Trophoblast cell (in vitro differentiated cells and primary cell): ENCODE measurements around the gene SORD.
"Not testable (repeated sequence)": the region's sequence is repeated elsewhere in the genome, so short reads cannot be mapped to it uniquely, and the experiment has no call there.

Source experiments
- DNase-seq, 2 donors: peaks; one replicate each; pipeline ENCODE4 v3.0.0-alpha.2; 2016
- H2AFZ ChIP-seq: 2 replicates; pipeline ENCODE4 v1.6.1; 2013; ENCODE audit warnings: low read length, moderate library complexity, mild to moderate bottlenecking; ENCODE audit not compliant: insufficient read depth, poor library complexity
- H2AK5ac ChIP-seq: 2 replicates; pipeline ENCODE4 v1.6.1; 2013; ENCODE audit warnings: mild to moderate bottlenecking, low read length
- H2BK120ac ChIP-seq: 2 replicates; pipeline ENCODE4 v1.6.1; 2013; ENCODE audit warnings: low read length, mild to moderate bottlenecking, moderate library complexity; ENCODE audit not compliant: insufficient read depth, poor library complexity
- H2BK12ac ChIP-seq: 2 replicates; pipeline ENCODE4 v1.6.1; 2013; ENCODE audit warnings: mild to moderate bottlenecking, low read length, moderate library complexity
- H2BK5ac ChIP-seq: 2 replicates; pipeline ENCODE4 v1.6.1; 2013; ENCODE audit warnings: low read length, low read depth, moderate library complexity, mild to moderate bottlenecking; ENCODE audit not compliant: poor library complexity
- H3K14ac ChIP-seq: 2 replicates; pipeline ENCODE4 v1.6.1; 2013; ENCODE audit warnings: mild to moderate bottlenecking, low read length
- H3K18ac ChIP-seq: 2 replicates; pipeline ENCODE4 v1.6.1; 2013; ENCODE audit warnings: mild to moderate bottlenecking, low read length
- H3K23ac ChIP-seq: 2 replicates; pipeline ENCODE4 v1.6.1; 2013; ENCODE audit warnings: low read length
- H3K27ac ChIP-seq: 2 replicates; pipeline ENCODE4 v1.5.1; 2013; ENCODE audit warnings: low read depth, mild to moderate bottlenecking, inconsistent platforms, low read length, moderate library complexity
- H3K27me3 ChIP-seq: 2 replicates; pipeline ENCODE4 v1.6.1; 2013; ENCODE audit warnings: inconsistent platforms, mild to moderate bottlenecking, low read length, moderate library complexity; ENCODE audit not compliant: insufficient read depth
- H3K36me3 ChIP-seq, 2 experiments: 1 replicate in 1 of 2; 2 replicates in 1 of 2; pipeline ENCODE4 v1.6.1; 2013; ENCODE audit warnings: low read length in 2 of 2, mild to moderate bottlenecking in 2 of 2, moderate library complexity in 1 of 2; ENCODE audit not compliant: insufficient read depth in 2 of 2, control insufficient read depth in 1 of 2
- H3K4ac ChIP-seq: 2 replicates; pipeline ENCODE4 v1.6.1; 2013; ENCODE audit warnings: low read depth, mild to moderate bottlenecking, low read length, moderate library complexity
- H3K4me1 ChIP-seq, 2 experiments: 1 replicate in 1 of 2; 2 replicates in 1 of 2; pipeline ENCODE4 v1.6.1; 2013; ENCODE audit warnings: low read length in 2 of 2, mild to moderate bottlenecking in 2 of 2, moderate library complexity in 1 of 2; ENCODE audit not compliant: insufficient read depth in 2 of 2, control insufficient read depth in 1 of 2
- H3K4me2 ChIP-seq: 2 replicates; pipeline ENCODE4 v1.6.1; 2013; ENCODE audit warnings: inconsistent platforms, mild to moderate bottlenecking, low read length, moderate library complexity
- H3K4me3 ChIP-seq: 2 replicates; pipeline ENCODE4 v1.5.1; 2013; ENCODE audit warnings: mild to moderate bottlenecking, low read depth, low read length, inconsistent platforms
- H3K79me1 ChIP-seq: one replicate; pipeline ENCODE4 v1.6.1; 2013; ENCODE audit warnings: low read length
- H3K79me2 ChIP-seq: 2 replicates; pipeline ENCODE4 v1.6.1; 2013; ENCODE audit warnings: low read length, mild to moderate bottlenecking; ENCODE audit not compliant: control insufficient read depth, insufficient read depth, poor library complexity
- H3K9ac ChIP-seq: 2 replicates; pipeline ENCODE4 v1.6.1; 2013; ENCODE audit warnings: mild to moderate bottlenecking, low read length
- H3K9me3 ChIP-seq: 2 replicates; pipeline ENCODE4 v1.6.1; 2013; ENCODE audit warnings: low read depth, mild to moderate bottlenecking, control low read depth, inconsistent platforms, low read length; ENCODE audit not compliant: insufficient read depth
- H4K12ac ChIP-seq: 2 replicates; pipeline ENCODE4 v1.6.1; 2013; ENCODE audit warnings: low read depth, mild to moderate bottlenecking, low read length, moderate library complexity
- H4K8ac ChIP-seq: 2 replicates; pipeline ENCODE4 v1.6.1; 2013; ENCODE audit warnings: low read depth, mild to moderate bottlenecking, low read length, moderate library complexity
- H4K91ac ChIP-seq: one replicate; pipeline ENCODE4 v1.6.1; 2013; ENCODE audit warnings: low read depth, mild to moderate bottlenecking, low read length, moderate library complexity
- WGBS: extraction: QIAGEN DNeasy Blood & Tissue Kit; methylation state at CpG from one replicate; pipeline ENCODE4 v1.1.7; 2013; ENCODE audit warnings: missing lambda C conversion rate; ENCODE audit not compliant: insufficient read length, insufficient coverage; ENCODE audit errors: extremely low coverage; 5-methylcytosine and 5-hydroxymethylcytosine counted together

Gene SORD

DNA sequence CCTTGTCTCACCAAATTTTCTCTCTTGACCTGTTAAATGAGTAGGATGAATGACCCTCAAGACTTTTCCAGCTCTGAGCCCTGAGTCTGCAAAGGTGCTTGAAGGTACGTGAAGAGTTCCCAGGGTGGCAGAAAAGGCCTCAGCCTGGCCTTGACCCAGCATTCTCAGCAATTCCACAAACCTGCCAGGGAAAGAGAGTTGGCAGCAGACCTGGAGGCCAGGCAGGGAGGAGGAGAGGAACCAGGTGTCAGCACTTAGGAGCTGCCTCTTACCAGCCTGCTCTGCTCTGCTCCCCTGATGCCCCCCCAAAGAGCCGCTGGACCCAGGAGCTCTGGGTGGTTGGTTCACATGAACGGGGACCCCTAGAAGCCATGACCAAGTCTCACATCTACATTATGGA lies 57.6 kb downstream of the SORD start:
- not testable (repeated sequence) for H3K4me2 ChIP-seq, DNase-seq, H3K79me2 ChIP-seq, H3K9me3 ChIP-seq, H3K79me1 ChIP-seq, H3K18ac ChIP-seq, H3K9ac ChIP-seq, H3K4me3 ChIP-seq, H2AFZ ChIP-seq, H2BK5ac ChIP-seq, H2BK120ac ChIP-seq, H3K14ac ChIP-seq, H4K8ac ChIP-seq, H2AK5ac ChIP-seq, H3K23ac ChIP-seq, H2BK12ac ChIP-seq, H4K91ac ChIP-seq, H3K36me3 ChIP-seq, H3K4me1 ChIP-seq, H3K27ac ChIP-seq, H3K27me3 ChIP-seq, H4K12ac ChIP-seq, H3K4ac ChIP-seq
- no CpG with 5 or more reads among the region's 3 CpGs for WGBS

DNA sequence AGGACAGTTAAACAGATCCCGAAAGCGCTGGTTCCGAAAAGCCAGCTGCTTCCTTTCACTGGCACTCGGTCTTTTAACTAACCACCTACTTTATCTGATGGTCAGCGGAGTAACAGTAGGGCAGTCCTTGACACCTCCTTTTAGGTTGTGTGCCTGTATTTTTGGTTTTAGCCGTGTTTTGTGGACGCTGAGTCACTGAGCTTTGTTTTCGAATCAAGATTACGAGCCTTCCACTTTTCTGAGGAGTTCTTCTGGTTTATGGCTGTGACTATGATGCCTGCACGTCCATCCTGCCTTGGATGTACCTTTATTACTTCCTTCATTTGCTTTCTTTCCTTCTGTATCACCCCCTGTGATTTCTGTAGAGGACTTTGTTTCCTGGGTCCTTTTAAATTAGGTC lies 59.4 kb downstream of the SORD start:
- H3K4me3 ChIP-seq, H2AK5ac ChIP-seq, DNase-seq, H3K4ac ChIP-seq, H3K9ac ChIP-seq, H4K91ac ChIP-seq, H4K12ac ChIP-seq, H3K27me3 ChIP-seq, H2AFZ ChIP-seq, H4K8ac ChIP-seq, H3K27ac ChIP-seq, H3K9me3 ChIP-seq, H3K79me1 ChIP-seq, H2BK5ac ChIP-seq, H3K4me2 ChIP-seq, H3K36me3 ChIP-seq, H3K14ac ChIP-seq, H3K79me2 ChIP-seq, H3K4me1 ChIP-seq, H2BK12ac ChIP-seq, H3K18ac ChIP-seq, H3K23ac ChIP-seq, H2BK120ac ChIP-seq: not testable (repeated sequence)
- no CpG with 5 or more reads among the region's 10 CpGs for WGBS

DNA sequence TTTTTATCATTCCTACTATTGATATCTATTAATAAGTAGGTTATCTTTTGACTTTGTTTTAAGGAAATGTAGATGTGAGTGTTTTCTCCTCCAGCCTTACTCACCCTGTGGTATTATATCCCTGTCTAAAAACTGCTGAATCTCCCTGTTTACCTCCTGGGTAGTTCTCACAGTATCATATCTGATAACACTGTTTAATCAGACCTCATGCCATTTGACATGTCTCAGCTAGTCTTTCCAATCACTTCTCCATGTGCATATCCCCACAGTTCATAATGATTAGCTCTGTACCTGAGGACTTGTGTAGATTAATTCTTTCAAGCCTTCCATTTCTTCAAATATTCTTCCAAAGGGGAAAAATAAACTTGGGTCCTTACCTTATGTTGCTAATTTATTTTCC lies 60.2 kb downstream of the SORD start:
- H2AK5ac ChIP-seq: no peak overlapping the region
- H4K12ac ChIP-seq: no peak overlapping the region
- H4K8ac ChIP-seq: no peak overlapping the region
- no peak overlapping the region for H3K18ac ChIP-seq
- H3K4me3 ChIP-seq: no peak overlapping the region
- H2AFZ ChIP-seq: no peak overlapping the region
- H3K4ac ChIP-seq: no peak overlapping the region
- H3K4me1 ChIP-seq: no peaks in the 10 kb centered on the region
- H3K9ac ChIP-seq: no peak overlapping the region
- no peaks in the 10 kb centered on the region for H3K27me3 ChIP-seq
- no peak overlapping the region for H2BK5ac ChIP-seq
- no peaks in the 10 kb centered on the region for H3K79me1 ChIP-seq
- no peak overlapping the region for H2BK12ac ChIP-seq
- no peaks in the 10 kb centered on the region for H3K79me2 ChIP-seq
- H3K9me3 ChIP-seq: no peaks in the 10 kb centered on the region
- no peaks in the 10 kb centered on the region for H3K36me3 ChIP-seq
- no peak overlapping the region for H3K27ac ChIP-seq
- H2BK120ac ChIP-seq: no peak overlapping the region
- no peak overlapping the region for H3K14ac ChIP-seq
- no peak overlapping the region for H4K91ac ChIP-seq
- no peak overlapping the region for H3K4me2 ChIP-seq
- no peak for DNase-seq
- no peak overlapping the region for H3K23ac ChIP-seq

DNA sequence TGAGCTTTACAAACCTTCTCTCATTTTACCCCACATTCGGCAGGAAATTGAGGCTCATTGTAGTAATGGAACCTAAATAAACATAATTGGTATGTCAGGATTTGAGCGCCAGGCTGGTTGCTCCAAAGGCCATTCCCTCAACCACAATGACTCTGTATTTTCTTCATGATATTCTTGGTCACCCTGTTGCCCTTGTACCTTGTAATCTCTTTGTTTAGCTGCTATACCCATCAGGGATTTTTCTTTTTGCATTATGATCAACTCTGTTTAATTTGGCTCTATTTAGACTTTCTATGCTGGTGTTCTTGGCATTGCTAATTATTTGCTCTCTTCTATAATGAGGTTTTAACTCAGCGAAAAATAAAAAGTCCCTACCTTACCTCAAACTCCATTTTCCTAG lies 61.2 kb downstream of the SORD start:
- Histone ChIP-seq H3K36me3 (no peaks in the 10 kb centered on the region), H3K23ac (no peak overlapping the region), H3K18ac (no peak overlapping the region), H3K27ac (no peak overlapping the region), H2BK120ac (no peak overlapping the region), H3K79me1 (no peaks in the 10 kb centered on the region), H3K9me3 (no peaks in the 10 kb centered on the region), H3K4me2 (no peak overlapping the region), H3K27me3 (no peaks in the 10 kb centered on the region), H2BK5ac (no peak overlapping the region), H2AK5ac (no peak overlapping the region), H3K79me2 (no peaks in the 10 kb centered on the region), H4K12ac (no peak overlapping the region), H2AFZ (no peak overlapping the region), H4K91ac (no peak overlapping the region), H3K4ac (no peak overlapping the region), H3K4me3 (no peak overlapping the region), H3K4me1 (no peaks in the 10 kb centered on the region), H3K14ac (no peak overlapping the region), H3K9ac (no peak overlapping the region), H2BK12ac (no peak overlapping the region), H4K8ac (no peak overlapping the region)
- DNase-seq: no peak
- WGBS: no CpG with 5 or more reads among the region's 3 CpGs

DNA sequence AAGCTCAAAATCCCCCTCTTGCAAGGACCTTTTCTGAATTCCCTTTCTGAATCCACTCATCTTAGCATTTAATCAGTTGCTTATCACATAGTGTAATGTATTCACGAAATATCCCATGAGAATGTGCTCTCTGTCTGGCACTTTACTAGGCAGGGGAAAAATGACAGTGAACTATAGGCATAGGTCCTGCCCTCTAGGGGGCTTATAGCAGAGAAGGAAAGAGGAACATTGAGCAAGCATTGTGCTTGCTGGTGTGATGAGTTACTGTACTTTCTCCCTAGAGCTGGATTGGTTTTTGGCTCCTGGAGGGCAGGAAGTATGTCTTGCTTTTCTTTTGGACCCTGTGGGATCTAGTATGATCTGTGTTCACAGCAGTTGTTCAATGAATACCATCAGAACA lies 64.5 kb downstream of the SORD start:
- no peak overlapping the region for H3K4ac ChIP-seq
- no peak overlapping the region for H3K9ac ChIP-seq
- no peak overlapping the region for H2BK12ac ChIP-seq
- no peaks in the 10 kb centered on the region for H3K36me3 ChIP-seq
- H4K91ac ChIP-seq: no peak overlapping the region
- H3K79me2 ChIP-seq: no peaks in the 10 kb centered on the region
- H2BK120ac ChIP-seq: no peak overlapping the region
- H3K4me1 ChIP-seq: no peaks in the 10 kb centered on the region
- H3K27me3 ChIP-seq: no peaks in the 10 kb centered on the region
- no peak overlapping the region for H3K18ac ChIP-seq
- H2AFZ ChIP-seq: no peak overlapping the region
- H4K8ac ChIP-seq: no peak overlapping the region
- H4K12ac ChIP-seq: no peak overlapping the region
- no peak overlapping the region for H3K4me2 ChIP-seq
- no peaks in the 10 kb centered on the region for H3K79me1 ChIP-seq
- no peak overlapping the region for H3K27ac ChIP-seq
- no peak overlapping the region for H3K14ac ChIP-seq
- no peak overlapping the region for H2AK5ac ChIP-seq
- no peak overlapping the region for H3K4me3 ChIP-seq
- no peak overlapping the region for H2BK5ac ChIP-seq
- no peak for DNase-seq
- no peak overlapping the region for H3K23ac ChIP-seq
- no peaks in the 10 kb centered on the region for H3K9me3 ChIP-seq
- WGBS: no CpG with 5 or more reads among the region's 1 CpG
